Measurements from ENCODE around the gene DGKD. TPM values are rescaled to one million over a fixed set of nuclear protein-coding genes. Genes with fewer than 3 reads are reported as not detected.

DGKD gene
- total and polyA plus RNA-seq, 12 donors: 6.8 to 43.8 (median 16.5) TPM

- H3K4me3 ChIP-seq: peak overlapping the region in 1 of 4 donors; percentile 85
Observed at GRCh38 chr2:233353101-233353768, 1.1 kb upstream of the DGKD start.

GRCh38 chr2:233354500-233354924, 218 bp downstream of the DGKD start:
- no peaks in the 10 kb centered on the region for H3K27me3 ChIP-seq
- intact Hi-C loops (cut with DNase I): loop anchor here in 1 of 2 donors (5.0 kb wide), 1 partner anchor 88 kb away; no protein-coding TSS in a partner anchor
- peak in 2 of 7 donors; percentile 45 to 52 for DNase-seq
- no peaks in the 10 kb centered on the region for H3K36me3 ChIP-seq (replicated peaks in 1 of 2)
- peaks cover 11 to 37% of the 10 kb centered on the region in 2 donors for H3K4me1 ChIP-seq (replicated peaks in 1 of 2)
- 0% methylated on average over 60 to 77 of the region's 77 CpGs; no CpG with 5 or more reads in 2 of the 4 donors for WGBS, 4 donors
- peak; percentile 30 to 31 for TF ChIP-seq POLR2A (IDR thresholded peaks at IDR 0.05)
- peak in 2 of 6 experiments; percentile 7 to 9 for TF ChIP-seq CTCF (IDR thresholded peaks at IDR 0.05)
- H3K9me3 ChIP-seq (replicated peaks in 1 of 3): no peaks in the 10 kb centered on the region
- H3K4me3 ChIP-seq: peak overlapping the region in 1 of 4 donors; percentile 85
- H3K27ac ChIP-seq: peak overlapping the region in 1 of 5 donors; percentile 69

More at GRCh38 chr2:233353101-233353768, 1.1 kb upstream of the DGKD start:
- Histone ChIP-seq H3K36me3 (replicated peaks in 1 of 2) (no peaks in the 10 kb centered on the region), H3K9me3 (replicated peaks in 1 of 3) (no peaks in the 10 kb centered on the region), H3K4me1 (replicated peaks in 1 of 2) (peaks cover 11 to 37% of the 10 kb centered on the region in 2 donors), H3K27me3 (no peaks in the 10 kb centered on the region), H3K27ac (peak overlapping the region in 1 of 5 donors; percentile 34)
- WGBS, 4 donors: 54 to 74% (median 66%) methylated on average over 14 to 22 of the region's 22 CpGs
- intact Hi-C loops (cut with DNase I): loop anchor here in 1 of 2 donors (5.0 kb wide), 1 partner anchor 89 kb away; no protein-coding TSS in a partner anchor
- peak in 2 of 7 donors; percentile 25 to 32 for DNase-seq
- TF ChIP-seq CTCF (IDR thresholded peaks at IDR 0.05) (no peak), POLR2A (IDR thresholded peaks at IDR 0.05) (no peak)

- intact Hi-C loops (cut with DNase I): loop anchor here (5.0 kb wide), 1 partner anchor 87 kb away; no protein-coding TSS in a partner anchor
- H3K36me3 ChIP-seq (replicated peaks in 1 of 2): no peaks in the 10 kb centered on the region
- no peak for TF ChIP-seq CTCF (IDR thresholded peaks at IDR 0.05)
- no peak for TF ChIP-seq POLR2A (IDR thresholded peaks at IDR 0.05)
- WGBS, 4 donors: 5 to 12% (median 6%) methylated on average over 15 to 46 of the region's 46 CpGs; no CpG with 5 or more reads in 1 of the 4 donors
- H3K9me3 ChIP-seq (replicated peaks in 1 of 3): no peaks in the 10 kb centered on the region
- peaks cover 11 to 37% of the 10 kb centered on the region in 2 donors for H3K4me1 ChIP-seq (replicated peaks in 1 of 2)
- peak in 6 of 7 donors; percentile 25 to 67 (median 44) for DNase-seq
- no peak overlapping the region for H3K27ac ChIP-seq
- peak overlapping the region in 3 of 4 donors; percentile 14 to 85 (median 36) for H3K4me3 ChIP-seq
- no peaks in the 10 kb centered on the region for H3K27me3 ChIP-seq
Observed at GRCh38 chr2:233354971-233355574, 779 bp downstream of the DGKD start.

- H3K27me3 ChIP-seq: no peaks in the 10 kb centered on the region
- H3K9me3 ChIP-seq (replicated peaks in 1 of 3): no peaks in the 10 kb centered on the region
- 95 to 97% (median 96%) methylated on average over 10 of the region's 10 CpGs for WGBS, 4 donors
- intact Hi-C loops (cut with DNase I): loop anchor here in 1 of 2 donors (5.0 kb wide), 1 partner anchor 86 kb away; no protein-coding TSS in a partner anchor
- H3K36me3 ChIP-seq (replicated peaks in 1 of 2): no peaks in the 10 kb centered on the region
- DNase-seq: peak in 1 of 7 donors; percentile 37
- no peak overlapping the region for H3K4me3 ChIP-seq
- H3K27ac ChIP-seq: no peak overlapping the region
- peaks cover 11 to 31% of the 10 kb centered on the region in 2 donors for H3K4me1 ChIP-seq (replicated peaks in 1 of 2)
- TF ChIP-seq CTCF (IDR thresholded peaks at IDR 0.05) (no peak), POLR2A (IDR thresholded peaks at IDR 0.05) (no peak)
Observed at GRCh38 chr2:233355916-233356315, 1.6 kb downstream of the DGKD start.
